Measurements from ENCODE around the gene RNF4. TPM values are rescaled to one million over a fixed set of nuclear protein-coding genes. Genes with fewer than 3 reads are reported as not detected.

The RNF4 gene
- total RNA-seq, 1 experiment from 2014 or later: 45.6 TPM

- no TSS peak for BruUV-seq (replicated peaks)
- Mint-ChIP-seq H3K36me3 (ENCODE audit: insufficient read depth, unreplicated experiment) (no peaks in the 10 kb centered on the region), H3K27me3 (ENCODE audit: unreplicated experiment) (peaks cover 14% of the 10 kb centered on the region), H3K4me3 (ENCODE audit: low read depth, unreplicated experiment) (no peak overlapping the region), H3K27ac (ENCODE audit: unreplicated experiment) (no peak overlapping the region), H3K9me3 (ENCODE audit: low read depth, unreplicated experiment) (no peaks in the 10 kb centered on the region), H3K4me1 (ENCODE audit: low read depth, unreplicated experiment) (no peaks in the 10 kb centered on the region)
- TF ChIP-seq CTCF (IDR thresholded peaks at IDR 0.05; ENCODE audit: unreplicated experiment): no peak
- CTCF ChIA-PET: no interaction called here
- no peak for DNase-seq
- intact Hi-C loops (cut with micrococcal nuclease; ENCODE audit: unreplicated experiment): no loop called here
Observed at GRCh38 chr4:2449051-2449450, 19.9 kb upstream of the RNF4 start.

- no peak for DNase-seq
- no peak for TF ChIP-seq CTCF (IDR thresholded peaks at IDR 0.05; ENCODE audit: unreplicated experiment)
- no peaks in the 10 kb centered on the region for H3K36me3 Mint-ChIP-seq (ENCODE audit: insufficient read depth, unreplicated experiment)
- H3K27ac Mint-ChIP-seq (ENCODE audit: unreplicated experiment): no peak overlapping the region
- no peaks in the 10 kb centered on the region for H3K9me3 Mint-ChIP-seq (ENCODE audit: low read depth, unreplicated experiment)
- no peaks in the 10 kb centered on the region for H3K4me1 Mint-ChIP-seq (ENCODE audit: low read depth, unreplicated experiment)
- H3K27me3 Mint-ChIP-seq (ENCODE audit: unreplicated experiment): peaks cover 14% of the 10 kb centered on the region
- no peak overlapping the region for H3K4me3 Mint-ChIP-seq (ENCODE audit: low read depth, unreplicated experiment)
- CTCF ChIA-PET: no interaction called here
- intact Hi-C loops (cut with micrococcal nuclease; ENCODE audit: unreplicated experiment): no loop called here
- BruUV-seq (replicated peaks): no TSS peak
Observed at GRCh38 chr4:2449511-2450392, 19.2 kb upstream of the RNF4 start.

- CTCF ChIA-PET: interaction anchor here (0.5 kb wide), 1 partner anchor 83 kb away, joined by 3 read pairs; no protein-coding TSS in a partner anchor
- intact Hi-C loops (cut with micrococcal nuclease; ENCODE audit: unreplicated experiment): no loop called here
- H3K36me3 Mint-ChIP-seq (ENCODE audit: insufficient read depth, unreplicated experiment): no peaks in the 10 kb centered on the region
- peaks cover 14% of the 10 kb centered on the region for H3K27me3 Mint-ChIP-seq (ENCODE audit: unreplicated experiment)
- H3K27ac Mint-ChIP-seq (ENCODE audit: unreplicated experiment): no peak overlapping the region
- no peak for TF ChIP-seq CTCF (IDR thresholded peaks at IDR 0.05; ENCODE audit: unreplicated experiment)
- no TSS peak for BruUV-seq (replicated peaks)
- no peak overlapping the region for H3K4me3 Mint-ChIP-seq (ENCODE audit: low read depth, unreplicated experiment)
- no peak for DNase-seq
- no peaks in the 10 kb centered on the region for H3K4me1 Mint-ChIP-seq (ENCODE audit: low read depth, unreplicated experiment)
- no peaks in the 10 kb centered on the region for H3K9me3 Mint-ChIP-seq (ENCODE audit: low read depth, unreplicated experiment)
Observed at GRCh38 chr4:2450394-2451035, 18.4 kb upstream of the RNF4 start.

- no TSS peak for BruUV-seq (replicated peaks)
- H3K36me3 Mint-ChIP-seq (ENCODE audit: insufficient read depth, unreplicated experiment): no peaks in the 10 kb centered on the region
- no peak for TF ChIP-seq CTCF (IDR thresholded peaks at IDR 0.05; ENCODE audit: unreplicated experiment)
- H3K4me1 Mint-ChIP-seq (ENCODE audit: low read depth, unreplicated experiment): no peaks in the 10 kb centered on the region
- H3K4me3 Mint-ChIP-seq (ENCODE audit: low read depth, unreplicated experiment): no peak overlapping the region
- intact Hi-C loops (cut with micrococcal nuclease; ENCODE audit: unreplicated experiment): no loop called here
- CTCF ChIA-PET: interaction anchor here (0.5 to 1.4 kb wide), 2 partner anchors 11 to 82 kb away, joined by 3 read pairs; no protein-coding TSS in a partner anchor
- no peak overlapping the region for H3K27ac Mint-ChIP-seq (ENCODE audit: unreplicated experiment)
- H3K9me3 Mint-ChIP-seq (ENCODE audit: low read depth, unreplicated experiment): no peaks in the 10 kb centered on the region
- H3K27me3 Mint-ChIP-seq (ENCODE audit: unreplicated experiment): peaks cover 14% of the 10 kb centered on the region
- DNase-seq: no peak
Observed at GRCh38 chr4:2451036-2451520, 17.8 kb upstream of the RNF4 start.
